ENCODE results near the gene MITD1.

MITD1 gene

GRCh38 chr2:99154643-99155536 is 26.0 kb downstream of the MITD1 start, which contains the start of the genes LIPT1 and TSGA10:
TSS of gene LIPT1 (plus strand) at chr2:99154967. CDS start at chr2:99161958, 6,991 bp downstream.
TSS of gene TSGA10 (minus strand) at chr2:99154942. CDS start at chr2:99109439, 45,503 bp downstream.
- peak; percentile 94 for DNase-seq (ENCODE audit: low spot score)
- peak within 1 kb of the TSS; percentile 83 for H3K4me3 ChIP-seq
- no peak for TF ChIP-seq CTCF (IDR thresholded peaks at IDR 0.05)
- H3K27ac ChIP-seq: peak within 1 kb of the TSS; percentile 78 to 89

- Histone ChIP-seq H3K27ac (peak overlapping the region; percentile 78 to 89), H3K4me3 (peak overlapping the region; percentile 83)
- TF ChIP-seq CTCF (IDR thresholded peaks at IDR 0.05): no peak
- DNase-seq (ENCODE audit: low spot score): no peak
Observed at GRCh38 chr2:99153921-99154604, 26.8 kb downstream of the MITD1 start.

- no peak for TF ChIP-seq CTCF (IDR thresholded peaks at IDR 0.05)
- DNase-seq (ENCODE audit: low spot score): no peak
- Histone ChIP-seq H3K27ac (no peak overlapping the region), H3K4me3 (no peak overlapping the region)
Observed at GRCh38 chr2:99152199-99152895, 28.5 kb downstream of the MITD1 start.

- no peak overlapping the region for H3K27ac ChIP-seq
- TF ChIP-seq CTCF (IDR thresholded peaks at IDR 0.05): no peak
- no peak for DNase-seq (ENCODE audit: low spot score)
Observed at GRCh38 chr2:99150706-99151105, 30.2 kb downstream of the MITD1 start.

GRCh38 chr2:99141110-99142108 is 39.4 kb downstream of the MITD1 start, which contains the start of gene C2orf15:
TSS of gene C2orf15 (plus strand) at chr2:99141707. CDS start at chr2:99150559, 8,852 bp downstream.
- Histone ChIP-seq H3K27ac (peak within 1 kb of the TSS; percentile 61 to 92), H3K4me3 (peak within 1 kb of the TSS; percentile 100)
- no peak for TF ChIP-seq CTCF (IDR thresholded peaks at IDR 0.05)
- DNase-seq (ENCODE audit: low spot score): peak; percentile 93

More at GRCh38 chr2:99150706-99151105, 30.2 kb downstream of the MITD1 start:
- H3K4me3 ChIP-seq: no peak overlapping the region

GRCh38 chr2:99140860-99141109 is 40.1 kb downstream of the MITD1 start:
- no peak for DNase-seq (ENCODE audit: low spot score)
- TF ChIP-seq CTCF (IDR thresholded peaks at IDR 0.05): no peak
- Histone ChIP-seq H3K4me3 (peak overlapping the region; percentile 100), H3K27ac (peak overlapping the region; percentile 61 to 92)
